Activated CD4-positive, CD25-positive, alpha-beta regulatory T cell treated with anti-CD3 and anti-CD28 coated beads, Interleukin-2, amount 50 U/mL, for 16 hours (primary cell): ENCODE results near the gene BCAS1.

Source experiments
- DNase-seq: peaks from one replicate; pipeline ENCODE4 v3.0.0-alpha.2; 2020; ENCODE audit warnings: low read depth, low spot score

BCAS1 gene

DNA sequence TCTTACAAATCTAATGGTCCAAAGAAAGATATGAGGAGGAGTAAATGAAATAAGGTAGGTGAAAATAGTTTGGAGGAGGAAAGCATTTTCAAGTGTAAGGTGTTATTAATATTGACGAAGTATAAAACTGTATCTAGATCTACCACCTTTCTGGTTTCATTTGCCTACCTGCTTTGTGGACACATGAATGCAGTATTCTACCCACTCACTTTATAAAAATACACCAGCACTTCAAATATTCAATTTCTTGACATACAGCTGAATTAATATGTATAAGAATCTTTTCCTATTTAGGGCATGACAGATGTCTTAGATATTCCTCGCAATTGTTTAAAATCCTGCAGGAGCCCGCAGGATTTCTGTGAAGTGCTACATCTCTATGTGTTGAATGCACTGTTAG, 108.0 kb downstream of the BCAS1 start:
- no peak for DNase-seq

DNA sequence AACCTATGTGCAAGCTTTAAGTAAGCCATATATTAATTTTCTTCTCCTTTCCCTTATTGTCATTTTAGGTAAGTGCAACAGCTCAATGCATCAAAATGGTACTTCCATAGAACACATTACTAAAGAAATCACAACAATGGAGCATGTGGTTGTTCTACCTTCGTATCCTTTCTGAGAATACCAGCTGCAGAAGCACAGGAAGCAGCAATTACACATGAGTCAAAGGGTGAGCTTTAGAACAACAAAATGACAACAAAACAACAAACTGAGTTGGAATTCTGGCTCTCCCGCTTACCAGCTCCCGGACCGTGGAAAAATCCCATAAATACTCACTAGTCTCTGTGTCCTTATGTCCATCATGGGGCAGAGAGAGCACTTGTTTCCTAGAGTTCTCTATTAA, 108.9 kb downstream of the BCAS1 start:
- DNase-seq, result no peak

DNA sequence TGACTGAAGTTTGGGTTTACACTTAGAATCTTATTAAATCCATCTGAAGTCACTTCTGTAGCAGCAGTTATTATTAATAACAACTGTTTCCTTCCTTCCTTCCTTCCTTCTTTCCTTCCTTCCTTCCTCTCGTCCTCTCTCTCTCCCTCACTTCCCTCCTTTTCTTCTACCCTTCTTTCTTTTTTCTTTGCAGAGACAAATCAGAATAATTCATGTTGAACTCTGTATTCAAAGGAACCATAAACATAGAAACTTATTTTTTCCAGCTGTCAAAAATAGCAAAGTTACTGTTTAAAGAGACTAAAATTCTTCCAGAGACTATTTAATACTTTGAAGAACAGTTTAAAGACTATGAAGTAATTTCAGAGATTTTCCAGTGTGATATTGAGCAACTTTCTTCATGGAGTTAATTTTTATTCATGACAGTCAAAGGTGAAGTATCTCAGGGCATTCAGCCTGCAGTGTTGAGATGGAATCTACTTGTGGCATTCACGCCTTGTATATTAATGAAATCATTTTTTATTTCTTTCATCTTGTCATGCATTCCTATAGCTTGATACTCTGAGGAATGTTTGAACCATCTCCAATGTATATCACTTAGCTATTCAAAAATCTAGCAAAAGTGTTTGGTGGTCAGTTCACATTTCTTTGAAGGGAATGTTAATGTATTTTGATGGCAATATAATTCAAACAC, 109.7 kb downstream of the BCAS1 start:
- DNase-seq, result no peak

DNA sequence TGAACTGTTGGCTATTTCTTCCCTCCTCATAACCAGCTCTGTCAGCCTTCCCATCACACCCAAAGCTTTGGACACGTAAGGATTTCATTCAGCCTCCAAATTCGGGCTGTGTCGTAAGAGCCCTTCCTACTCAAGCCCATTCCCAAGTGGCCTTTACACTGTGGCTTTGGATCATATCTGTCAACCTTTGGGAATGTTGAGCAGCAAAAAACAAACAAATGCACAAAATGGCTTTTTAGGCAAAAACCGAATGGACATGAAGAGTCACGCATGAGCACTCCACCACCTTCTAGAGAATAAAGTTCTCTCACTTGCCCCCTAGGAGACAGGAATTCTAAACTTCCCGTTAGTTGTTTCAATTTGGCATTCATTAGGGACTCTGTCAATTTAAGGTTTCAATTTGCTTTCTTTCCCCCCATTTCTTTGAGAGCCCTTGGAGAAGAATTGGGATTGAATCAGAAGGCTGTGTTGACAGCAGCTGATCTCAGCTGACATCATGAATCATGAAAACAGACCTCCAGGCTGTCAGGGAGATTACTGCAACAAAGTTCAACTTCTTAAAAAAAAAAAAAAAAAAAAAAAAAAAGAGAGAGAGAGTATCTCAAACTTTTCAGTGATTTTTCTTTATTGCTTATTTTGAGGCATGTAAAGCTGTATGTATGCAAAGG, 110.3 kb downstream of the BCAS1 start:
- no peak for DNase-seq

- no peak for DNase-seq
Observed at GRCh38 chr20:53958260-53958659, 112.1 kb downstream of the BCAS1 start.

DNA sequence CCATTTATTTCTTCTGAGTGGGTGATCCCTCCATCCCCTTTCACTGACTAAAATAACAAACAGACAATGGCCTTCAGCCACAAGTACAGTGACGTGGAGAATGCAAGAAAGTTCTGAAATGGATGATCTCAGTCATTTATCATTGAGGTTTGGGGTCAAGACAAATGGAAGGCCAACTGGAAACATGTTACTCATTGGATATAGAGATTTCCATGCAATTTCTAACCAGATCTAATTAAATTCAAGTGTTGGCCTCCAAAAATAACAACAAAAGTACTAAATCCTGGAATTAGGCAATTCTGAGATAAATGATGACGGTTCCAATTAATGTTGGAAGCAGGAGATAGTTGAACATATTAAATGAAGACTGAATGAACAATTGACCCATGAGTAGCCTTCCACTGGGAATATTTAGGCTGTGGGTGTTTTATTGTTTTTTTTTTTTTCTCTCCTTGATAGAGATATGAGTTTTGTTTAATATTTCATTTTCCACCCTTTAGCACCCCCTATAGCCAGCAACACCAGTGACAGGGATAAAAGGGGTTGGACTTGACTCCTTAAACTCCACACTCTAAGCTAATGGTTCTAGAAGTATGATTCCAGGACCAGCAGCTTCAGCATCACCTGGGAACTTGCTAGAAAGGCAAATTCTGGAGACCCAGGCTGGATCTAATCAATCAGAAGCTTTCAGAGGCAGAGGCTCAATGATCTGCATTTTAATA, 112.8 kb downstream of the BCAS1 start:
- DNase-seq, result no peak

DNA sequence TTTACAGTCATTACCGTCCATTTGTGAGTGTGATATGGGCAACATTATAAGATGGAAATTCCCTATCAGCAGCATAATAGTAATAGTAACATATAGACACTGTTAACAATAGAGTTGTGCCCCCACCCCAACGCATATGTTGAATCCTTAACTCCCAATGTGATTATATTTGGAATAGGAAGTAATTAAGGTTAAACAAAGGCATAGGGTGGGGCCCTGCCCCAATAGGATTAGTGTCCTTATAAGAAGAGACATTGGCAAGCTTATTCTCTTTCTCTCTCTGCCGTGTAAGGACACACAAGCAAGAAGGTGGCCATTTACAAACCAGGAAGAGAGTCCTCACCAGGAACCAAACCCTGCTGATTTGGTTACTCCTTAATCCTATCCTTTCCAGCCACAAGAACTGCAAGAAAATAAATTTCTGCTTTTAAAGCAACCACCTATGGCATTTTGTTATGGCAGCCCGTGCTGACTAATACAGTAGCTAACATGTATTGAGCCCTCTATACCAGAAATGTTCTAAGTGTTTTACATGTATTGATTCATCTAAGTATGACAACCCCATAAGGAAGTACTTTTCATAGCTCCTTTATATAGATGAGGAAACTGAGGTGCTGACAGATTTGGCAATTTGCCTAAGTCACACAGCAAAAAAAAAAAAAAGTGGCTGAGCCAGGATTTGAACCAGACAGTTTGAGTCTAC, 114.2 kb downstream of the BCAS1 start:
- DNase-seq, result no peak

DNA sequence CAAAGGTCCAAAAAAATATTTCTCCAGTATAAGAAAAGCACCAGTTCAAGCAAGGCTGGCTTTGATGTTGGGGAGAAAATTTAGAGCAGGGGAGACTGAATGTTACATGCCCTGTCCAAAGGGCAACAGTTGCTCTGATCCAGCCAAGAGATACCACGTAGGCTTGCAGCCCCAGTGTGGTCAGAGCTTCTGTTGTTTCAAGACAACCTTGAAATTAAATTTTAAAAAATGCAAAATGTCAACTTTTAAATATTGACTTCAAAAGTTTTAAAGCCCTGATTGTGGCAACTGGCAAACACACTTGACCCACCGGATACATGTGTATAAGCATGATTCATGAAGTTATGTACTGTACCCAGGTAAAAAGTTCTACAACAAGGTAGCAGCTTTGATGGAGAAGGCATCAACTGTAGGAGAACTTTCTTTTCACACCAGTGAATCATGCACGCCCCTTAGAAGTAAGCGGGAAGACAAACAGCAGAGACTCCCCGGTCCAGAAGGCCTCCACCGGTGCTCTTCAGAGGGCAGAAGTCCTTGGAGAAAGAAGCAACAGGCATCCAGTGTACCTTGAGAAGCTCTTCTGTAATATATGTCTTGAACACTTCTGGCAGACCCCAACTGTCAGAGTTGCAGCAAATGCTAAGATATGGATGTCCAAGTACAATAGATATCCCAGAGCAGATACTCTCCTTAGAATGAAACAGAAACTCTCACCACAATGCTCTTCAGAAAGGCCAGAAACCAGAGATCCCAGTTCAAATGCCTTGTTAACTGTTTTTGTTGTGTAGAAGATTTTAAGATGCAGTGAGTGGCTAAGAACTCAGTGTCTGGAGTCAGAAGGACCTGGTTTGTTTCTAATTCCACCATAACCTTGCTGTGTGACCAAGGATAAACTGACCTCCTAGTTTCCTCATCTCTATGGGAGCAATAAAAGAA, 115.4 kb downstream of the BCAS1 start:
- no peak for DNase-seq

DNA sequence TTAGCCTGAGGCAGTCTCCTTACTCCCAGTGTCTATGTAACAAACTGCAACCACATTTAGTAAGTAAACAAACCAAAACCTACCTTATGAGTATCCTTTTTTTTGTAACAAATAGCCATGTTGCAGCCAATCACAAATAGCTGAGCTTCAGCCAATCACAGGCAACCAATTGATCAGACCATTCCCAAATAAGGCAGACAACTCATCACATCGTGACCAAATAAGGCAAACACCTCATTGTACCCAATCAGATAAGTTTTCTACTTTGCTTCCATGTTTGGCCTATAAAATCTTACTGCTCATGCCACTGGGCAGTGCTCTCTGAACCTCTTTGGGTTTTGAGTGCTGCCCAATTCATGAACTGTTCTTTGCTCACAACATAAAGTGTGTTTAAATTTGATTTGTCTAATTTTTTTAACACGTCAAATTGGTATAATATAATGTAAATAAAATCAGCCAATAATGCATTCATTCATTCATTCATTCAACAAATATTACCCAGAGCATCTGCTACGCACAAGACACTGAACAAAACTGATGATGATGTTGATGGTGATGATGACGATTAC, 117.8 kb downstream of the BCAS1 start:
- no peak for DNase-seq

DNA sequence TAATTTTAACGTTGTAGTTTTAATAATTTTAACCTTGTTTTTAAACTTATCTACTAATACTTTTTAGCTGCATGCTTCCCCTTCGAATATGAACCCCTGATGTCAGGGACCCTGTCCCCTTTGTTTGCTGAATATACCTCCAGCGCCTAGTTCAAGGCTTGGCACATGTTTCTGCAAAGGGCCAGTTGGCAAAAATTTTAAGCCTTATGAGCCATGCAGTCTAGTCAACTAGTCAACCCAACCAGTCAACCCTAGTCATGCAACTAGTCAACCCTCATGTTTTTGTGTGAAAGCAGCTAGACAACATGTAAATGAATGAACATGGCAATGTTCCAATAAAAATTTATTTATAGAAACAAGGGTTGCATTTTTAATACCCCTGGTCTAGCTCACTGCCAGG, 119.8 kb downstream of the BCAS1 start:
- no peak for DNase-seq

GRCh38 chr20:53950031-53950430, 120.4 kb downstream of the BCAS1 start:
- DNase-seq, result no peak

DNA sequence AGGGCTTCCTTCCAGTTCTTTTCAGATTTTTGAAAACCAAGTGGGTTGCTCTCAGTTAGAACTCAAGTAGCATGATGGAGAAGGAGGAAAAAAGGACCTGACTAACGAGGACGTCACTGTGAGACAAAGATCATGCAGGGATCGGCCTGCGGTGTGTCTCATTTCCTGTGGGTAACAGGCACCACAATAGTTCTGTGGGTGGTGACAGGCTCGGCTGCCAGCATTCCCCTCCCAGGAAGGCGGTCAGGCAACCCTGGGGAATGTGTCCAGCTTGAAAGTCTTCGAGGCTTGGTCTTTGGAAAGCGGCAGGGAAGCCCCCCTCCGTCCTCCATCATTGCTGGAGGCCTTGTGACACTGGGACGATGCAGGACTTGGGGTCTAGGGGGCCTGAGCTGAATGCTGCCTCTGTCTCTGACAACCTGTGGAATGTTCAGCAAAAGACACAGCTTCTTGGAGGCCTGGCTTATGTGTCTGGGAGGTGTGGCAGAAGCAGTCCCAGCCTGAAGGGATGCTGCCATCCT, 121.0 kb downstream of the BCAS1 start:
- peak; percentile 44 for DNase-seq

GRCh38 chr20:53948383-53949318, 121.7 kb downstream of the BCAS1 start:
- no peak for DNase-seq

- no peak for DNase-seq
Observed at GRCh38 chr20:53947501-53948195, 122.7 kb downstream of the BCAS1 start.

DNA sequence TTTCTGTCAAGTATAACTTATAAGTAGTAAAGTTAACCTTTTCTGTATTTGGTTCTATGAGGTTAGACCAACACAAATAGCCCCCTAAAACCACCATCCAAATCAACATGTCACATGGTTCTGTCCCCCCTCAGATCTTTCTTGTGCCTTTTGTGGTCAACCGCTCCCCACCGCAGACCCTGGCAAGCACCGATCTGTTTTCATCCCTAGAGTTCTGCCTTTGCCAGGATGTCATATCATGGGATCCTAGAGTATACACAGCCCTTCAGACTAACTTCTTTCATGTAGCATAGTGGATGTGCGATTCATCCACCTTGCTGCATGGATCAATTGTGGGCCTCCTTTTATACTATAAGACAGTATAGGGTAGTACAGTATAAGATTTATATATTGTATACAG, 124.3 kb downstream of the BCAS1 start:
- no peak for DNase-seq

GRCh38 chr20:53945478-53945877, 124.9 kb downstream of the BCAS1 start:
- no peak for DNase-seq

GRCh38 chr20:53944796-53945195, 125.6 kb downstream of the BCAS1 start:
- no peak for DNase-seq

GRCh38 chr20:53943522-53944291, 126.7 kb downstream of the BCAS1 start:
- no peak for DNase-seq
